Coronary artery (tissue), 2 donors: ENCODE results near the gene GRID2.
A peak's percentile ranks its signal among the peaks of the same experiment; 100 is the strongest.

Experiments used
- DNase-seq: peaks from one replicate; pipeline ENCODE4 v3.0.0-alpha.2; 2017; ENCODE audit warnings: low spot score
- H3K27ac ChIP-seq, 2 donors: fragments of 200-600 bp; sonication (generic); one replicate each; pipeline ENCODE4 v1.5.1; 2016 to 2019
- H3K4me3 ChIP-seq: fragments of 200-600 bp; sonication (generic); 2 replicates; pipeline ENCODE4 v1.5.1; 2016; ENCODE audit warnings: mild to moderate bottlenecking, moderate library complexity
- CTCF ChIP-seq: fragments of 200-600 bp; sonication (generic); IDR thresholded peaks from one replicate; pipeline ENCODE4 v1.5.1; 2019; ENCODE audit warnings: antibody characterized with exemption

GRID2 gene

GRCh38 chr4:92303621-92304027 lies at the start of gene GRID2:
Gene GRID2 (plus strand): TSS chr4:92303966.
- no peak for TF ChIP-seq CTCF
- DNase-seq = no peak
- H3K27ac ChIP-seq = no peak within 1 kb of the TSS
- peak within 1 kb of the TSS; percentile 65 for H3K4me3 ChIP-seq

- H3K27ac ChIP-seq = no peak overlapping the region
- no peak overlapping the region for H3K4me3 ChIP-seq
- no peak for TF ChIP-seq CTCF
- no peak for DNase-seq
These were observed 49.6 kb upstream of the GRID2 start for GRCh38 chr4:92253986-92254671.

- Histone ChIP-seq H3K27ac (no peak overlapping the region), H3K4me3 (no peak overlapping the region)
- no peak for DNase-seq
- no peak for TF ChIP-seq CTCF
These were observed 48.9 kb upstream of the GRID2 start for GRCh38 chr4:92254767-92255442.

- no peak overlapping the region for H3K4me3 ChIP-seq
- no peak for DNase-seq
- H3K27ac ChIP-seq = no peak overlapping the region
- no peak for TF ChIP-seq CTCF
These were observed 47.9 kb upstream of the GRID2 start for GRCh38 chr4:92255920-92256244.

- DNase-seq = no peak
- H3K4me3 ChIP-seq = no peak overlapping the region
- H3K27ac ChIP-seq = no peak overlapping the region
- TF ChIP-seq CTCF = no peak
These were observed 45.6 kb upstream of the GRID2 start for GRCh38 chr4:92257931-92258857.

GRCh38 chr4:92261256-92261655 lies 42.5 kb upstream of the GRID2 start:
- Histone ChIP-seq H3K4me3 (no peak overlapping the region), H3K27ac (no peak overlapping the region)
- TF ChIP-seq CTCF = no peak
- no peak for DNase-seq
